Lung (tissue), 12 donors: ENCODE data around the gene GPR107. TPM values are rescaled to one million over a fixed set of nuclear protein-coding genes. Genes with fewer than 3 reads are reported as not detected.

Source experiments
- ATAC-seq: fragments of 200-7000 bp; cut with Tn5 transposase; one replicate; pipeline ENCODE4 v1.9.1; 2020; ENCODE audit warnings: moderate number of reproducible peaks; ENCODE audit not compliant: insufficient read depth, low FRiP score
- DNase-seq, 3 donors: peaks; one replicate each; pipeline ENCODE4 v3.0.0-alpha.2; 2013 to 2017
- H3K27ac ChIP-seq, 2 donors: one replicate each; pipeline ENCODE4 v1.5.1; 2013; ENCODE audit warnings: mild to moderate bottlenecking in 2 of 2, moderate library complexity in 2 of 2, control low read depth in 1 of 2, inconsistent platforms in 1 of 2, low read depth in 1 of 2, low read length in 1 of 2
- H3K27me3 ChIP-seq, 3 donors: one replicate each; pipeline ENCODE4 v1.5.1; 2013; ENCODE audit warnings: low read length in 2 of 3; ENCODE audit not compliant: control insufficient read depth in 3 of 3, insufficient read depth in 3 of 3
- H3K36me3 ChIP-seq, 4 donors: one replicate each; pipeline ENCODE4 v1.5.1; 2013; ENCODE audit warnings: low read length in 4 of 4, mild to moderate bottlenecking in 1 of 4, moderate library complexity in 1 of 4; ENCODE audit not compliant: control insufficient read depth in 4 of 4, insufficient read depth in 4 of 4
- H3K4me1 ChIP-seq, 5 donors: one replicate each; pipeline ENCODE4 v1.5.1; 2013; ENCODE audit warnings: low read length in 5 of 5, mild to moderate bottlenecking in 2 of 5, moderate library complexity in 1 of 5; ENCODE audit not compliant: control insufficient read depth in 5 of 5, insufficient read depth in 5 of 5
- H3K4me3 ChIP-seq: one replicate; pipeline ENCODE4 v1.5.1; 2013; ENCODE audit warnings: mild to moderate bottlenecking, control low read depth, moderate library complexity
- H3K9ac ChIP-seq, 2 donors: one replicate each; pipeline ENCODE4 v1.5.1; 2013; ENCODE audit warnings: low read length in 2 of 2, control low read depth in 1 of 2; ENCODE audit not compliant: insufficient read depth in 1 of 2
- H3K9me3 ChIP-seq, 4 donors: one replicate each; pipeline ENCODE4 v1.5.1; 2013; ENCODE audit warnings: low read length in 3 of 4, mild to moderate bottlenecking in 1 of 4, moderate library complexity in 1 of 4; ENCODE audit not compliant: control insufficient read depth in 4 of 4, insufficient read depth in 3 of 4
- WGBS, 2 donors: extraction: QIAGEN DNeasy Blood & Tissue Kit; methylation state at CpG; one replicate each; pipeline ENCODE4 v1.1.7; 2013; 5-methylcytosine and 5-hydroxymethylcytosine counted together
- polyA plus RNA-seq, 2 donors: library from polyadenylated mRNA; stranded (reverse); fragments of 200-250 nt; gene quantifications; one replicate each; pipeline ENCODE4 v1.2.1, GENCODE V29; 2013
- total RNA-seq, 2 donors: library from RNA; depleted of rRNA in 1 of 2; stranded (reverse); fragments of >200 nt in 1 of 2; gene quantifications; one replicate each; pipeline ENCODE4 v1.2.1, GENCODE V29; 2014 to 2021
- TF ChIP-seq, protein P1 (sequence below): IDR thresholded peaks from 2 replicates; pipeline ENCODE4 v1.5.1; 2012; ENCODE audit warnings: mild to moderate bottlenecking; ENCODE audit errors: control extremely low read depth, extremely low read depth
- donor health status: control.
- donor health status: control.
- donor health status: Bipolar disorder and iron deficiency.
- donor health status: healthy.
- donor health status: DM: yes; HTN: yes; CAD: no.

GPR107 gene
- total and polyA plus RNA-seq, 4 donors: 11.0 to 180 (median 33.2) TPM

DNA sequence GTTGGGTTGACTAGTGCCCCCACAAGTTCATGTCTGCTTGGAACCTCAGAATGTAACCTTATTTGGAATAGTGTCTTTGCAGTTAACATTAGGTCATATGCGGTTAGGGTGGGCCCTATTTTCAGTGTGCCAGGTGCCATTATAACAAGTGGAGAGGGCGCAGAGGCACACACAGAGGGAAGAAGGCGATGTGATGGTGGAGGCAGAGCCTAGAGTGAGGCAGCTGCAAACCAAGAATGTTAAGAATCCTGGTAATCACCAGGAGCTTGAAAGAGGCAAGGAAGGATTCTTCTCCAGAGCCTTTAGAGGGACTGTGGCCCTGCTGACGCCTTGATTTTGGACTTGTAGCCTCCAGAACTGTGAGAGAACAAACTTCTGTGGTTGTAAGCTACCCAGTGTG is 10.9 kb downstream of the GPR107 start:
- no peaks in the 10 kb centered on the region for H3K27me3 ChIP-seq
- TF ChIP-seq, protein P1, sequence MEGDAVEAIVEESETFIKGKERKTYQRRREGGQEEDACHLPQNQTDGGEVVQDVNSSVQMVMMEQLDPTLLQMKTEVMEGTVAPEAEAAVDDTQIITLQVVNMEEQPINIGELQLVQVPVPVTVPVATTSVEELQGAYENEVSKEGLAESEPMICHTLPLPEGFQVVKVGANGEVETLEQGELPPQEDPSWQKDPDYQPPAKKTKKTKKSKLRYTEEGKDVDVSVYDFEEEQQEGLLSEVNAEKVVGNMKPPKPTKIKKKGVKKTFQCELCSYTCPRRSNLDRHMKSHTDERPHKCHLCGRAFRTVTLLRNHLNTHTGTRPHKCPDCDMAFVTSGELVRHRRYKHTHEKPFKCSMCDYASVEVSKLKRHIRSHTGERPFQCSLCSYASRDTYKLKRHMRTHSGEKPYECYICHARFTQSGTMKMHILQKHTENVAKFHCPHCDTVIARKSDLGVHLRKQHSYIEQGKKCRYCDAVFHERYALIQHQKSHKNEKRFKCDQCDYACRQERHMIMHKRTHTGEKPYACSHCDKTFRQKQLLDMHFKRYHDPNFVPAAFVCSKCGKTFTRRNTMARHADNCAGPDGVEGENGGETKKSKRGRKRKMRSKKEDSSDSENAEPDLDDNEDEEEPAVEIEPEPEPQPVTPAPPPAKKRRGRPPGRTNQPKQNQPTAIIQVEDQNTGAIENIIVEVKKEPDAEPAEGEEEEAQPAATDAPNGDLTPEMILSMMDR: no peak
- H3K36me3 ChIP-seq: peaks cover 0 to 5% (median 0%) of the 10 kb centered on the region in 4 donors
- no peak for ATAC-seq
- WGBS, 2 donors: 95 to 97% methylated on average over 4 of the region's 4 CpGs
- no peak overlapping the region for H3K27ac ChIP-seq
- H3K4me3 ChIP-seq: no peak overlapping the region
- no peak for DNase-seq
- H3K9ac ChIP-seq: no peak overlapping the region
- no peaks in the 10 kb centered on the region for H3K9me3 ChIP-seq
- peaks cover 0 to 7% (median 0%) of the 10 kb centered on the region in 5 donors for H3K4me1 ChIP-seq

DNA sequence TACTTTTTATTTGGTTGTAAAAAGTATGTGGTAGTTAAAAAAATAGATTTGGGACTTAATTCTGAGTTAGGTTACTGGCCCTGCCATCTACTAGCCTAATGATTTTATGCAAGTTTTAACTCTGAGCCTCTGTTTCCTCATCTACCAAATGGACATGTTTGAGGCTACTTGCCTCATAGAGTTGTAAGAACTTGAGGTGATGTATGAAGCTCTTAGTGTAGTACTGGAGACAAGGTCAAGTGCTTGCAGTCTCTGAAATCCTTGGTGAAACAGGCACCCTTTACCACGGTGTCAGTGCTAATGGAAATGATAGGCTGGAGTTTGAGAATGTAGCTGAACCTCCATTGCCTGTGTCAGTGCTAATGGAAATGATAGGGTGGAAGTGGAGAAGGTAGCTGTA is 15.3 kb downstream of the GPR107 start:
- H3K4me3 ChIP-seq: no peak overlapping the region
- ATAC-seq (no peak), DNase-seq (no peak)
- H3K4me1 ChIP-seq: peaks cover 0 to 11% (median 9%) of the 10 kb centered on the region in 5 donors
- H3K9me3 ChIP-seq: no peaks in the 10 kb centered on the region
- no peak overlapping the region for H3K27ac ChIP-seq
- H3K27me3 ChIP-seq: no peaks in the 10 kb centered on the region
- H3K36me3 ChIP-seq: peaks cover 0 to 7% (median 0%) of the 10 kb centered on the region in 4 donors
- 67 to 85% methylated on average over 1 of the region's 1 CpG for WGBS, 2 donors
- H3K9ac ChIP-seq: no peak overlapping the region
- TF ChIP-seq, protein P1: no peak

DNA sequence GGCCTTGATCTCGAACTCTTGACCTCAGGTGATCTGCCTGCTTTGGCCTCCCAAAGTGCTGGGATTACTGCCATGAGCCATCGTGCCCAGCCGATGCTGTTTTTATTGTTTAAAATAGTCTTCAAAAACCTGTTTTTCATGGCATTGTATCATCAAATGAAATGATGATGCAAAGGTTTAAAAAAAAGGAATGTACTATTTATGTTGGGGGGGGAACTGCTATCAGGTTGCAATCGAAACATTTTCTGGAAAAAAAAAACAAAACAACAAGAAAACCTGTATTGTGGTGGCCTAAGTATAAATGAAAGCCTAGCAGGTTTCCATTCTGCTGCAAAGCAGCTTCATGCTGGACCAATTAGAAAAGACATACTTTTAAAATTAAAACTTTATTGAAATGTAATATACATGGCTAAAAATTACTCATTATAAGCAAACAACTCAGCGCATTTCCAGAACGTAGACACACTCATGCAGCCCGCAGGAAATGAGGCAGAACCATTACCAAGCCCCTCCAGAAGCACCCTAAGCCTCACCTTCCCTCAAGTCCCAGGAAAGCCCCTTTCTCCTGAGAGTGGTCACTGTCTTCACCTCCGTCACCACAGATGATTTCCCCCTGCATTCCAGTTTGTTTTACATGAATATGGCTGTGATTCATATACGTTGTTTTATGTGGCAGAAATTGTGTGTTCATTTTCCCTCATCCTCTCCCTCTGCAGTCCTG is 19.0 kb downstream of the GPR107 start:
- H3K27ac ChIP-seq: peak overlapping the region in 1 of 2 donors; percentile 2
- no peaks in the 10 kb centered on the region for H3K27me3 ChIP-seq
- H3K4me1 ChIP-seq: peaks cover 7 to 10% (median 9%) of the 10 kb centered on the region in 5 donors
- H3K9ac ChIP-seq: no peak overlapping the region
- no peak overlapping the region for H3K4me3 ChIP-seq
- TF ChIP-seq, protein P1: no peak
- no peaks in the 10 kb centered on the region for H3K9me3 ChIP-seq
- WGBS, 2 donors: 74 to 77% methylated on average over 9 of the region's 9 CpGs
- DNase-seq: no peak
- H3K36me3 ChIP-seq: peaks cover 6 to 17% (median 8%) of the 10 kb centered on the region in 4 donors
- no peak for ATAC-seq
